Heart left ventricle (tissue), 16 donors: Measurements from ENCODE around the gene GRM5. TPM values are rescaled to one million over a fixed set of nuclear protein-coding genes. Genes with fewer than 3 reads are reported as not detected.

Experiments
- ATAC-seq, 4 donors: fragments of 200-7000 bp; cut with Tn5 transposase; one replicate each; pipeline ENCODE4 v1.9.1; 2020 to 2022; ENCODE audit warnings: moderate library complexity in 4 of 4, mild to moderate bottlenecking in 3 of 4, moderate number of reproducible peaks in 1 of 4
- DNase-seq, 5 donors: peaks; one replicate each; pipeline ENCODE4 v3.0.0-alpha.2; 2020
- H3K27ac ChIP-seq, 12 donors: fragments of 200-600 bp; sonication (generic) in 4 of 12; one replicate each; pipeline versions ENCODE4 v1.5.0 to v1.8.0; 2016 to 2022; ENCODE audit warnings: mild to moderate bottlenecking in 2 of 12
- H3K27me3 ChIP-seq, 9 donors: fragments of 200-600 bp; sonication (generic) in 2 of 9; one replicate each; pipeline versions ENCODE4 v1.5.1 to v1.8.0; 2016 to 2022; ENCODE audit warnings: mild to moderate bottlenecking in 3 of 9
- H3K36me3 ChIP-seq, 9 donors: fragments of 200-600 bp; sonication (generic) in 2 of 9; one replicate each; pipeline versions ENCODE4 v1.5.0 to v1.8.0; 2018 to 2022; ENCODE audit warnings: mild to moderate bottlenecking in 2 of 9
- H3K4me1 ChIP-seq, 12 donors: fragments of 200-600 bp; sonication (generic) in 4 of 12; one replicate each; pipeline versions ENCODE4 v1.5.0 to v1.8.0; 2016 to 2022; ENCODE audit warnings: mild to moderate bottlenecking in 3 of 12
- H3K4me3 ChIP-seq, 12 donors: fragments of 200-600 bp; sonication (generic) in 4 of 12; one replicate each; pipeline versions ENCODE4 v1.5.0 to v1.8.0; 2017 to 2022; ENCODE audit warnings: mild to moderate bottlenecking in 9 of 12, moderate library complexity in 4 of 12
- H3K9me3 ChIP-seq, 12 donors: fragments of 200-600 bp; sonication (generic) in 4 of 12; one replicate each; pipeline versions ENCODE4 v1.5.0 to v1.8.0; 2016 to 2022; ENCODE audit warnings: mild to moderate bottlenecking in 1 of 12
- CTCF ChIP-seq, 12 donors: fragments of 200-600 bp; sonication (generic) in 4 of 12; IDR thresholded peaks; one replicate each; pipeline versions ENCODE4 v1.5.0 to v1.8.0; 2018 to 2022; ENCODE audit warnings: antibody characterized with exemption in 12 of 12, mild to moderate bottlenecking in 5 of 12
- POLR2A ChIP-seq, 2 donors: fragments of 450-650 bp; IDR thresholded peaks; one replicate each; pipeline ENCODE4 v1.6.1; 2017; ENCODE audit warnings: antibody characterized with exemption in 2 of 2, mild to moderate bottlenecking in 2 of 2, moderate library complexity in 2 of 2
- WGBS, 4 donors: extraction: QIAGEN DNeasy Blood & Tissue Kit in 2 of 4; methylation state at CpG; one replicate each; pipeline versions ENCODE4 v1.1.5 to v1.1.7; 2013 to 2018; 5-methylcytosine and 5-hydroxymethylcytosine counted together
- intact Hi-C, 10 donors: fragments of 100-400 bp; cut with DNase I; formaldehyde crosslinking; loops; one replicate each; pipeline versions ENCODE4 v1.11.1 to v1.14.2; 2022
- polyA plus RNA-seq, 2 donors: library from polyadenylated mRNA; stranded (reverse); fragments of 200-250 nt; gene quantifications; one replicate each; pipeline ENCODE4 v1.2.3, GENCODE V29; 2013
- total RNA-seq, 9 donors: library from RNA; depleted of rRNA in 2 of 9; stranded (reverse); fragments of >200 nt in 2 of 9; fragmentation: NEBNext Ultra II Directional in 3 of 9; extraction: Animal tissue kit (Norgen Biotek cat#: 25700) in 3 of 9; gene quantifications; one replicate each; pipeline versions ENCODE4 v1.1.0 to v1.2.4, GENCODE V29; 2016 to 2023
- donor health status: ischemic (EF 13 %, LVEDD 7.1; RV severe dilation, severe dysfunction).
- donor health status: healthy with polysubstance abuse.
- donor health status: DM: no; HTN: yes; CAD: no.
- donor health status: DM: no; HTN: no; CAD: no.
- donor health status: ischemic (EF 25% LVEDD 6.9; RV normal size, moderate dysfunction).
- donor health status: ischemic (EF 25% LVEDD 5.7; RV mildly dilated, moderate dysfunction).
- donor health status: healthy.
- donor health status: DM: yes; HTN: yes; CAD: no.
- donor health status: ischemic (EF 35%, LVEDD 5.7; RV mildly dilated, moderate dysfunction).
- donor health status: nonischemic (EF 11% LVEDD 7.7; RV severe dilation, severe dysfunction).
- donor health status: DM: yes; HTN: yes; CAD: no.
- donor health status: PGD.
- donor health status: ischemic (EF 29% LVEDD 5.4; RV normal size, mild dysfunction).
- donor health status: nonischemic (EF 23%, LVEDD 6.1; RV moderate dilation, normal function).

The GRM5 gene
- total and polyA plus RNA-seq, 11 donors: 0.01 to 0.09 (median 0.09) TPM; not detected in 8

DNA sequence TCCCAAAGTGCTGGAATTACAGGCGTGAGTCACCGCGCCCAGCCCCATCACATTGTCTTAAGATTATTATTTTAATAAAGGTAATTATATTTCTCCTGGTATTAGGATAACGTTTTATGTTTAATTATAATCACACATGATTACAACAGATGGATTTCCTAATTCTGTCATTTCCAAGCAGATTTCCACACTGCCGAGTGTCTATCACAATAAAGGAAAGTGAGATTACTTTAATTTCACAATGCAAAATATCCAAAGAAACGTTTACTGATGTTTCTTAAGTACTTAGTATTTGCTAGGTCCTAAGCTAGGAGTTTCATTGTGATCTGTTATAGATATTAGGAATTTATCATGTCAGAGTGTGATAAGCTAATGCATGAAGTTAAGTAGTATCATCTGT lies 524.8 kb downstream of the GRM5 start:
- no peaks in the 10 kb centered on the region for H3K36me3 ChIP-seq
- H3K27ac ChIP-seq: no peak overlapping the region
- H3K27me3 ChIP-seq: no peaks in the 10 kb centered on the region
- no peak overlapping the region for H3K4me3 ChIP-seq
- DNase-seq (no peak), ATAC-seq (no peak)
- TF ChIP-seq POLR2A (IDR thresholded peaks at IDR 0.05): no peak
- TF ChIP-seq CTCF (IDR thresholded peaks at IDR 0.05): no peak
- intact Hi-C loops: loop anchor here (5.0 to 10.0 kb wide), 6 partner anchors 306 to 1189 kb away; no protein-coding TSS in a partner anchor
- WGBS, 4 donors: 83 to 84% (median 84%) methylated on average over 6 of the region's 6 CpGs
- H3K4me1 ChIP-seq: peaks cover 0 to 4% (median 0%) of the 10 kb centered on the region in 12 donors
- no peaks in the 10 kb centered on the region for H3K9me3 ChIP-seq

DNA sequence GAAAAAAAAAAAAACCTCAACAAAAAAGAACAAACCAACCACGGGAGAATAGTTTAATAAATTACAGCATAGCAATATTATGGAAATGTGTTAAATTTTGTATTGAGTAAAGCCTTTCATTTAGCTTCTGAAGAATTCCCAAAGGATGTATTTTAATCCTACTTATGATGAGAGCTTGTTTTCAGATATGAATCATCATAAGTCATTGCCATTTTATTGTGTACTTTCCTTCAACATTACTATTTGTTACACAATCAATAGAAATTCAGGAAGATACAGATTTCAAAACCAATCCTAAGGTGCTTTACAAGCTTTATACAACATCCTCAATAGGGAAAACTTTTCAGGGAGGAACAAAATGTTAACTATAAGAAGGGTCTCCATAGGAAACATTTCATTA lies 527.7 kb downstream of the GRM5 start:
- no peak for ATAC-seq
- no peak overlapping the region for H3K4me3 ChIP-seq
- H3K36me3 ChIP-seq: no peaks in the 10 kb centered on the region
- 42 to 75% (median 67%) methylated on average over 1 of the region's 1 CpG for WGBS, 4 donors
- H3K27ac ChIP-seq: peak overlapping the region in 1 of 12 donors; percentile 5
- peaks cover 0 to 11% (median 0%) of the 10 kb centered on the region in 12 donors for H3K4me1 ChIP-seq
- DNase-seq: no peak
- no peaks in the 10 kb centered on the region for H3K9me3 ChIP-seq
- peaks cover 0 to 2% (median 0%) of the 10 kb centered on the region in 9 donors for H3K27me3 ChIP-seq
- TF ChIP-seq POLR2A (IDR thresholded peaks at IDR 0.05): no peak
- intact Hi-C loops: no loop called here

- no peak for TF ChIP-seq CTCF (IDR thresholded peaks at IDR 0.05)
- no peak for TF ChIP-seq POLR2A (IDR thresholded peaks at IDR 0.05)
- no peak for DNase-seq
- no peaks in the 10 kb centered on the region for H3K36me3 ChIP-seq
- peaks cover 0 to 11% (median 0%) of the 10 kb centered on the region in 12 donors for H3K4me1 ChIP-seq
- no peak overlapping the region for H3K4me3 ChIP-seq
- no peaks in the 10 kb centered on the region for H3K9me3 ChIP-seq
- 50 to 90% (median 59%) methylated on average over 2 of the region's 2 CpGs for WGBS, 4 donors
- ATAC-seq: no peak
- peak overlapping the region in 1 of 12 donors; percentile 5 for H3K27ac ChIP-seq
- peaks cover 0 to 3% (median 0%) of the 10 kb centered on the region in 9 donors for H3K27me3 ChIP-seq
- intact Hi-C loops: no loop called here
These were observed 528.2 kb downstream of the GRM5 start for GRCh38 chr11:88537613-88538012.

DNA sequence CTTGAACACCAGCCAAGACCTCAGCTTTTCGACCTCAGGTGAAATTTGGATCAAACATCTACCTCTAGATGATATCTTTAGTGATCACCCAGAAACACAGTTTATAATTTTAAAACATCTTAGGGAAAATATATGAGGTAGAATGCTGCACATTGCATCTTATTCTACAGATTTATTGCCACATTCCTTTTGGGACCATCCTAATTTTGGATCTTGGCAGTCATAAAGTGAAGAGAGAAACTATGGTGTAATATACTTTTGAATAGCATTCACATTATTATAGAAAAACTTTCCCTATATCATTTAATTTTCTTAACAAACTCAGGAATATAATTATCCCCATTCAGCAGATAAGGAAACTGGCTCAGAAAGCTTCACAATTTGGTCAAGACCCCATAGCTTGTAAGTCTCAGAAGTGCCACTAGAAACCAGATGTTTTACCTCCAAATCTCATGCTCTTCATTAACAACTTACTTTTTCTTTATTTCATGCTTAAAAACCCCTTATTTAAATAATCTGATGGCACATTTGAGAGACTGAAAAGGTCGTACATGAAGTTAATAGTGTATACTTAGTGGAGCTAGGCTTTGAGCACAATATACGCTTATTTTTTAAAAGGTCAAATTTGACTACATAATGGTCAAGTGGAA lies 529.0 kb downstream of the GRM5 start:
- 81 to 84% (median 83%) methylated on average over 3 of the region's 3 CpGs for WGBS, 4 donors
- no peak overlapping the region for H3K4me3 ChIP-seq
- TF ChIP-seq CTCF (IDR thresholded peaks at IDR 0.05) (no peak), POLR2A (IDR thresholded peaks at IDR 0.05) (no peak)
- intact Hi-C loops: no loop called here
- H3K27me3 ChIP-seq: peaks cover 0 to 3% (median 0%) of the 10 kb centered on the region in 9 donors
- no peaks in the 10 kb centered on the region for H3K36me3 ChIP-seq
- H3K4me1 ChIP-seq: peaks cover 0 to 11% (median 0%) of the 10 kb centered on the region in 12 donors
- DNase-seq (no peak), ATAC-seq (no peak)
- H3K9me3 ChIP-seq: no peaks in the 10 kb centered on the region
- H3K27ac ChIP-seq: peak overlapping the region in 3 of 12 donors; percentile 12 to 75 (median 18)
